Effector memory CD4-positive, alpha-beta T cell (primary cell): ENCODE data around the gene NLRC5.
A peak's percentile ranks its signal among the peaks of the same experiment; 100 is the strongest.
"Not testable (repeated sequence)": the region's sequence is repeated elsewhere in the genome, so short reads cannot be mapped to it uniquely, and the experiment has no call there.

Source experiments
- DNase-seq, 3 donors: peaks; one replicate each; pipeline ENCODE4 v3.0.0-alpha.2; 2020
- H3K27ac ChIP-seq: 2 replicates; pipeline ENCODE4 v1.7.0; 2013; ENCODE audit warnings: mild to moderate bottlenecking, low read length, moderate library complexity; ENCODE audit not compliant: insufficient read depth, poor library complexity, severe bottlenecking
- H3K27me3 ChIP-seq: replicated peaks from 2 replicates; pipeline ENCODE4 v1.7.0; 2013; ENCODE audit warnings: mild to moderate bottlenecking, low read length; ENCODE audit not compliant: insufficient read depth, control insufficient read depth, poor library complexity, severe bottlenecking
- H3K36me3 ChIP-seq: 2 replicates; pipeline ENCODE4 v1.7.0; 2013; ENCODE audit warnings: mild to moderate bottlenecking, low read length, moderate library complexity; ENCODE audit not compliant: control insufficient read depth, insufficient read depth
- H3K4me1 ChIP-seq: 2 replicates; pipeline ENCODE4 v1.7.0; 2013; ENCODE audit warnings: low read length, mild to moderate bottlenecking; ENCODE audit not compliant: control insufficient read depth, insufficient read depth, poor library complexity, severe bottlenecking
- H3K4me3 ChIP-seq: 2 replicates; pipeline ENCODE4 v1.7.0; 2013; ENCODE audit warnings: low read length, low read depth, mild to moderate bottlenecking; ENCODE audit not compliant: insufficient read depth, poor library complexity, severe bottlenecking
- H3K9me3 ChIP-seq: 2 replicates; pipeline ENCODE4 v1.7.0; 2013; ENCODE audit warnings: mild to moderate bottlenecking, low read length, moderate library complexity; ENCODE audit not compliant: control insufficient read depth

NLRC5 gene

GRCh38 chr16:56982695-56983094 lies 6.7 kb upstream of the NLRC5 start:
- Histone ChIP-seq H3K36me3 (peaks cover 19% of the 10 kb centered on the region), H3K27me3 (no peaks in the 10 kb centered on the region), H3K27ac (no peak overlapping the region), H3K4me1 (peaks cover 31% of the 10 kb centered on the region), H3K9me3 (no peaks in the 10 kb centered on the region), H3K4me3 (no peak overlapping the region)
- DNase-seq = no peak

- peak overlapping the region; percentile 40 for H3K27ac ChIP-seq
- no peaks in the 10 kb centered on the region for H3K9me3 ChIP-seq
- H3K4me1 ChIP-seq = peaks cover 36% of the 10 kb centered on the region
- no peaks in the 10 kb centered on the region for H3K27me3 ChIP-seq
- no peak overlapping the region for H3K4me3 ChIP-seq
- no peak for DNase-seq
- H3K36me3 ChIP-seq = peaks cover 19% of the 10 kb centered on the region
Observed at GRCh38 chr16:56983211-56983751, 6.1 kb upstream of the NLRC5 start.

- Histone ChIP-seq H3K4me1 (peaks cover 42% of the 10 kb centered on the region), H3K9me3 (no peaks in the 10 kb centered on the region), H3K27me3 (no peaks in the 10 kb centered on the region), H3K27ac (no peak overlapping the region), H3K36me3 (peaks cover 21% of the 10 kb centered on the region), H3K4me3 (no peak overlapping the region)
- no peak for DNase-seq
Observed at GRCh38 chr16:56984639-56985038, 4.7 kb upstream of the NLRC5 start.

- Histone ChIP-seq H3K9me3 (no peaks in the 10 kb centered on the region), H3K27me3 (no peaks in the 10 kb centered on the region), H3K4me3 (no peak overlapping the region), H3K36me3 (peaks cover 23% of the 10 kb centered on the region), H3K27ac (peak overlapping the region; percentile 34), H3K4me1 (peaks cover 42% of the 10 kb centered on the region)
- no peak for DNase-seq
Observed at GRCh38 chr16:56985288-56985961, 3.9 kb upstream of the NLRC5 start.

- DNase-seq = no peak
- H3K27ac ChIP-seq = peak overlapping the region; percentile 34
- peaks cover 23% of the 10 kb centered on the region for H3K36me3 ChIP-seq
- no peaks in the 10 kb centered on the region for H3K9me3 ChIP-seq
- H3K4me3 ChIP-seq = no peak overlapping the region
- H3K27me3 ChIP-seq = no peaks in the 10 kb centered on the region
- peaks cover 45% of the 10 kb centered on the region for H3K4me1 ChIP-seq
Observed at GRCh38 chr16:56985962-56986360, 3.4 kb upstream of the NLRC5 start.

GRCh38 chr16:56986361-56986760 lies 3.0 kb upstream of the NLRC5 start:
- DNase-seq = no peak
- H3K9me3 ChIP-seq = no peaks in the 10 kb centered on the region
- no peaks in the 10 kb centered on the region for H3K27me3 ChIP-seq
- peak overlapping the region; percentile 34 for H3K27ac ChIP-seq
- H3K4me1 ChIP-seq = peaks cover 47% of the 10 kb centered on the region
- H3K36me3 ChIP-seq = peaks cover 23% of the 10 kb centered on the region
- no peak overlapping the region for H3K4me3 ChIP-seq

GRCh38 chr16:56986908-56987307 lies 2.4 kb upstream of the NLRC5 start:
- peak overlapping the region; percentile 34 for H3K27ac ChIP-seq
- H3K4me1 ChIP-seq = peaks cover 47% of the 10 kb centered on the region
- H3K36me3 ChIP-seq = peaks cover 21% of the 10 kb centered on the region
- not testable (repeated sequence) for H3K9me3 ChIP-seq, H3K27me3 ChIP-seq, H3K4me3 ChIP-seq, DNase-seq

- H3K36me3 ChIP-seq = peaks cover 18% of the 10 kb centered on the region
- H3K27ac ChIP-seq = no peak overlapping the region
- H3K4me3 ChIP-seq = peak overlapping the region; percentile 99
- no peaks in the 10 kb centered on the region for H3K9me3 ChIP-seq
- DNase-seq = no peak
- H3K4me1 ChIP-seq = peaks cover 47% of the 10 kb centered on the region
- no peaks in the 10 kb centered on the region for H3K27me3 ChIP-seq
Observed at GRCh38 chr16:56987692-56988091, 1.7 kb upstream of the NLRC5 start.

- H3K36me3 ChIP-seq = peaks cover 11% of the 10 kb centered on the region
- peaks cover 48% of the 10 kb centered on the region for H3K4me1 ChIP-seq
- no peak for DNase-seq
- H3K27ac ChIP-seq = peak overlapping the region; percentile 93
- H3K4me3 ChIP-seq = peak overlapping the region; percentile 99
- H3K9me3 ChIP-seq = no peaks in the 10 kb centered on the region
- no peaks in the 10 kb centered on the region for H3K27me3 ChIP-seq
Observed at GRCh38 chr16:56988161-56988947, 1.0 kb upstream of the NLRC5 start.

GRCh38 chr16:56989988-56990387 lies 631 bp downstream of the NLRC5 start:
- no peaks in the 10 kb centered on the region for H3K9me3 ChIP-seq
- peak overlapping the region; percentile 99 for H3K4me3 ChIP-seq
- H3K4me1 ChIP-seq = peaks cover 56% of the 10 kb centered on the region
- H3K27ac ChIP-seq = peak overlapping the region; percentile 93
- DNase-seq = no peak
- peaks cover 8% of the 10 kb centered on the region for H3K36me3 ChIP-seq
- no peaks in the 10 kb centered on the region for H3K27me3 ChIP-seq
